HG03095 (cell line): ENCODE results near the gene KAT8.

ENCODE experiments used
- ATAC-seq: cut with Tn5 transposase; IDR thresholded peaks from one replicate; pipeline ENCODE4 v1.9.1; 2021; ENCODE audit warnings: moderate library complexity; ENCODE audit not compliant: unreplicated experiment

KAT8 gene

GRCh38 chr16:31106509-31107464 lies 10.7 kb upstream of the KAT8 start:
- ATAC-seq, result no peak

DNA sequence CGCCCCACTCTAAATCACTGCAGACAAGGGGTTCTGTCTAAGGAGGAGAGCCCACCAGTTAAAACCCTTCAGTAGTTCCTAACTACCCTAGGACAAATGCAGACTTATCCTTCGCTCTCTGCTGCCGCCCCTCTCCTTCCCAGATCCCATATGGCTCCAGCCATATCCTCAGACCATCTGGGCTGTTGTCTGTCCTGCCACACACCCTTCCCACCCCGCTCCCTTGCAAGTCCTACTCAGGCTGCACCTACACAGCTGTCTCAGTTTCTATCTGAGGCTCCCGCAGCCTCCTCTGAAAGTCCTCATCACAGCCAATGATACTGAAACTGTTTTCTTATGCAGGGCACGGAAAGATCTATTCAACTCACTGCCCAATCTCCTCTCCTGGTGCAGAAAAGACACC lies 10.0 kb upstream of the KAT8 start:
- ATAC-seq, result peak; percentile 43

DNA sequence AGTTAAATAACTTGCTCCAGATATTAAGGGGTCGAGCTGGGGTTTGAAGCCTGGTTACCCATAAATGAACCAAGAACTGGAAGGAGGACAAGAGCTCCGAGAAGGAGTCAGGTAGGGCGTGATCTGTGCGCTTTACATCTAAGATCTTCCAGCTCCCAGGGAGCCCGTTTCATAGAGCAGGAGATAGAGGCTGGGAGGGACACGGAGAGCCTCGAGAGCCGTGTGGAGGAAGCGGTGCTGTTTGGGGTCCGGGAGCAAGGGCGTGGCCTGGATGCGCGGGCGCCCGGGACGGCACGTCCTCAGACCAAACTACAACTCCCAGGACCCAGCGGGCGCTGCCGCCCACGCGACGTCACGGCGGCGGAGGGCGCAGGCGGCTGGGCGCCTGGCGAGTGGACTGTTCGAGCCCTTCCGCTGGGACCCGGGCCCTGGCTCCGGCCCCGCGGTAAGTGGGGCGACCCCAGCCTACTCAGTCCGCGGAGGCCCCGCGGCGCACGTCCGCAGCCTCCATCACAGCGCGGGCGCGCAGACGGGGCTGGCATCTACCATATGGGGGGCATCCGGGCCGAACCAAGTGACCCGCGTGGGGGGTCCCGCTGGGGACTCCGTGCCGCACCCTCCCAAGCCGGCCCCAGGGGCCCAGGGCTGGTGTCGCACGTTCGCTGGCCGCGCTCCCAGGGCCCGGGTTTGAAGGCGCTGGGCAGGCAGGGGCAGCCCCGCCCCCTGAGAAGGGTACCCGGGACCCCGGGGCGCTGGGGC lies 9.2 kb upstream of the KAT8 start, which contains the start of gene BCKDK:
TSS of gene BCKDK (plus strand) at position 352 of the 759 bp plus-strand sequence. CDS start 838 bp downstream, outside the sequence.
- peak; percentile 83 for ATAC-seq

DNA sequence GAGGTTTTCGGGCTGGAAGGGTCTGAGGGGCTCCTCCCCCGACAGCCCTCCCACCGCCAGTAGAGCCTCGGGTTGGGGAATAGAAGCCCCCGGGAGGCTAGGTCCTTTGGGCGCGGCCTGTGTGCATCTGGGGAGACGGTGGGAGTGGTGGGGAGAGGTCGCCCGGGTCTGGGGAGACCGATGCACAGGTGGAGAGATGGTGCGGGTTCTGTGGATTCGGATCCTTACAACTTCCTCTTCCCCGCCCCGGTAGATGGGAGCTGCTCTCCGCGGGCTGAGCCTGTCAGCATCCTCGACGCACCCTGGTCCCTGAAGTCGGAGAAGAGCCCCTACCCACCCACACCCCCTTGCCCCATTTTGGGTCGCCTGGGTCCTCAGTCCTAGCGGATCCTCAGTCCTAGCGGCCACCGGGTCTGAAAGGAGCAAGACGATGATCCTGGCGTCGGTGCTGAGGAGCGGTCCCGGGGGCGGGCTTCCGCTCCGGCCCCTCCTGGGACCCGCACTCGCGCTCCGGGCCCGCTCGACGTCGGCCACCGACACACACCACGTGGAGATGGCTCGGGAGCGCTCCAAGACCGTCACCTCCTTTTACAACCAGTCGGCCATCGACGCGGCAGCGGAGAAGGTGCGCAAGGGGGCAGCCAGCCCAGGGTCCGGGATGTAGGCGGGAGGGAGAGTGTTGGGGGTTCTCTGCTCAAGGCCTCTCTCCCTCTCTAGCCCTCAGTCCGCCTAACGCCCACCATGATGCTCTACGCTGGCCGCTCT lies 8.5 kb upstream of the KAT8 start:
- ATAC-seq, result no peak

DNA sequence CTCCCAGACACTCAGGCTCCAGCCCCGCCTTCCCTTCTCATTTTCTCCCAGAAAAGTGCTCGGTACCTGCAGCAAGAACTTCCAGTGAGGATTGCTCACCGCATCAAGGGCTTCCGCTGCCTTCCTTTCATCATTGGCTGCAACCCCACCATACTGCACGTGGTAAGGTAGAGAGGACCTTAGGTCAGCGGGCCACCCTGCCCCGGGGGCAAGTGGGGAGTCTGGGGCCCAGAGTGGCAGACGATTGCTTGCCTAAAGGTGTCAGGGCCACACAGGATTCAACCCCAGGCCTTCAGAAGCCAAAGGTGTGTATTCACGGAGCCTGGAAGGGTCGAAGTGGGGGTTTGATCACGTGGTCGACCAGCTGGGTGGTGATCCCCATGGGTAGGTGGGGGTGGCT lies 7.8 kb upstream of the KAT8 start:
- ATAC-seq, result no peak

DNA sequence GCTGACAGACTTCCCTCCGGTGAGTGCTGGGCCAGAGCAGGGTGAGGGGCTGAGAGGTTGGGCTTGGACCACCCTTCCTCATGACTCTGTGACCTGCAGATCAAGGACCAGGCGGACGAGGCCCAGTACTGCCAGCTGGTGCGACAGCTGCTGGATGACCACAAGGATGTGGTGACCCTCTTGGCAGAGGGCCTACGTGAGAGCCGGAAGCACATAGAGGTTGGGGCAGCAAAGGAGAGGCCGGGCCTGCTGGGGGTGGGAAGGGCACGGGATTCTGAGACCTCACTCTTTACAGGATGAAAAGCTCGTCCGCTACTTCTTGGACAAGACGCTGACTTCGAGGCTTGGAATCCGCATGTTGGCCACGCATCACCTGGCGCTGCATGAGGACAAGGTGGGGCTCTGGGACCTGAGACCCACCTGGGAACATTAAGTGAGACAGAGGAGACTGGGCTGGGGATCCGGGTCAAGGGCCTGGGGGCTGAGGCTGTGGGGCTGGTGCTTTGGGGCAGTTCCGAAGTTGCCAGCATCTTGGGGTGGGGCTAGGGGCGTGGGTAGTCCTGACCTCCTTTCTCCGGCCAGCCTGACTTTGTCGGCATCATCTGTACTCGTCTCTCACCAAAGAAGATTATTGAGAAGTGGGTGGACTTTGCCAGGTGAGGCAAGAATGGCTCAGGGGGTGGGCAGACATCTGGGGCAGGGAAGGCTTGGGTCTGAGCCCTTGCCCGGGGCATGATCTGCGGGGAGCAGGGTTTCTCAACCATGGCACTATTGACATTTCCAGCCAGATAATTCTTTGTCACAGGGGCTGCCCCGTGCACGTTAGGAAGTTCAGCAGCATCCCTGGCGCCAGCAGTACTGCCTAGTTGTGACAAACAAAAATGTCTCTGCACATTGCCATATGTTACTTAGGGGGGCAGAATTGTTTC lies 7.1 kb upstream of the KAT8 start:
- ATAC-seq, result no peak

GRCh38 chr16:31111881-31112466 lies 5.5 kb upstream of the KAT8 start:
- ATAC-seq, result no peak

GRCh38 chr16:31112711-31113110 lies 4.8 kb upstream of the KAT8 start:
- no peak for ATAC-seq

- no peak for ATAC-seq
Measured at GRCh38 chr16:31113121-31114120, 4.0 kb upstream of the KAT8 start.

DNA sequence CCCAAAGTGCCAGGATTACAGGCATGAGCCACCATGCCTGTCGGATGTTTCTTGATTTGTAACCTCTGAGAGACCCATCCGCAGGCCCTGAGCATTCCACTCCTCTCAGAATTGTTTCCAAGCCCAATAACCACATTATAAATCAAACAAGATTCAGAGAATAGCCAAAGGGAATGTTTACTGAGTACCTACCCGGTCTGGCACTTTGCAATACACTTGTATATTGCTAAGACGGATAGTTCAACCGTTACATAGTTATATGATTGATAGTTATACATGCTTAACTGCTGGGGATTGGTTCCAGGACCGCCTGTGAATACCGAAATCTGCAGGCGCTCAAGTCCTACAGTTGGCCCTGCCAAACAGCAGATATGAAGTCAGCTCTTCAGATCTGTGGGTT lies 3.0 kb upstream of the KAT8 start:
- ATAC-seq, result no peak

- no peak for ATAC-seq
Measured at GRCh38 chr16:31118223-31119155, 1.0 kb downstream of the KAT8 start.

GRCh38 chr16:31120129-31120528 lies 2.7 kb downstream of the KAT8 start:
- no peak for ATAC-seq

DNA sequence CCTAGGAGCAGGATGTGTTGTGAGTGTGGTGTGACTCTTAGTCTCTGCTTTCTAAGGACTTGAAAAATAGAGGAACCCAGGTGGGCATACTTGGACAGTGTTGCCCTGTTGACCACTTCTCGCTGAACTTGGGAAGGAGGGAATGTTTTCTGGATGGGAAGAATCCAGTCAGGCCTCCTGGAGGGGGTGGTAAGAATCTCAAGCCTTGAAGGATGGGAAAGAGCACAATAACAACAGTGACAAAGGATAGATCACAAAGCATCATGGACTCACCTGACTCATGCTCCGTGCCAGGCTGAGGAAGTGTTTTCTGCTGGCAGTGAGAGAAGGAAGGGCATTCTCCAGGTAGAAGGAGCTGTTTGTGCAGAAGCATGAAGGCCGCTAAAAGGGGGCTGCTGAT lies 8.4 kb downstream of the KAT8 start:
- no peak for ATAC-seq

GRCh38 chr16:31127182-31127581 lies 9.7 kb downstream of the KAT8 start:
- ATAC-seq, result no peak

DNA sequence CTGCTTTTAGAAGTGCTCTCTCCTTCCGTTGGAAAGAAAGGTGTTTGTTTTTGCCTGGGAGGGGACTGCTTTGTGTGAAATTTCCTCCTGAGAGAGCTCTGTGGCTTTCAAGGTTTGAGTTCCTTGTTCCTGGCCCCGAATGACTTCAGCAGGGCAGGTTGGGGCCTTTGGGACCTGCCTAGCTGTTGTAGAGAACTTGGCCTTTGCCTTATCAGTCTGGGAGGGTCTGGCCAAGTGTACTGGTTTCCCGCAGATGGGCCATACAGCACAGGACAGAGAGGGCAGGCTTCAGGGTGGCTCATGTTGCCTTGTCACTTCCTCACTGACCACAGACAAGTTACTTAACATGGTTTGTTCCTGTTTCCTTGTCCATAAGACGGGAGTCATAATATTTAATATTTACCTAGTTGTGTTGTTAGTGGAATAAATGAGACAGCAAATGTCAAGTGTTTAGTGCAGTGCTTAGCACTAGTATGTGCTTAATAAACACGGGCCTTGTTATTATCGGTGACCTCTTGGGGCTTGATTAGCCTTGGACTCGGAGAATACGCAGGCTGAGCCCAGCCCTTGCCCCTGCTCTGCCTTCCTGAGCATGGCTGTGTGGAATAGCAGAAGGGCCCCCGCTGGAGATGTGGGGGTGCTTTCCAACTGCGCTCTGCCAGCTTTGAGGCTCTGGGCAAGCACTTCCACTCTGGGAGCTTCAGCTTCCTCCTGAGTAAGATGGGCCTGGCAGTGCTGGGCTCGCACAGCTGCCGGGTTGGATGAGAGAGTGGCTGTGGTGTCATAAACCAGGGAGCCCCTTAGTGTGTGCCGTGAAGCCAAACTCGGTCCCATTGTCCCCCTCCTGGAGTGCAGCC lies 11.5 kb downstream of the KAT8 start:
- ATAC-seq, result no peak

DNA sequence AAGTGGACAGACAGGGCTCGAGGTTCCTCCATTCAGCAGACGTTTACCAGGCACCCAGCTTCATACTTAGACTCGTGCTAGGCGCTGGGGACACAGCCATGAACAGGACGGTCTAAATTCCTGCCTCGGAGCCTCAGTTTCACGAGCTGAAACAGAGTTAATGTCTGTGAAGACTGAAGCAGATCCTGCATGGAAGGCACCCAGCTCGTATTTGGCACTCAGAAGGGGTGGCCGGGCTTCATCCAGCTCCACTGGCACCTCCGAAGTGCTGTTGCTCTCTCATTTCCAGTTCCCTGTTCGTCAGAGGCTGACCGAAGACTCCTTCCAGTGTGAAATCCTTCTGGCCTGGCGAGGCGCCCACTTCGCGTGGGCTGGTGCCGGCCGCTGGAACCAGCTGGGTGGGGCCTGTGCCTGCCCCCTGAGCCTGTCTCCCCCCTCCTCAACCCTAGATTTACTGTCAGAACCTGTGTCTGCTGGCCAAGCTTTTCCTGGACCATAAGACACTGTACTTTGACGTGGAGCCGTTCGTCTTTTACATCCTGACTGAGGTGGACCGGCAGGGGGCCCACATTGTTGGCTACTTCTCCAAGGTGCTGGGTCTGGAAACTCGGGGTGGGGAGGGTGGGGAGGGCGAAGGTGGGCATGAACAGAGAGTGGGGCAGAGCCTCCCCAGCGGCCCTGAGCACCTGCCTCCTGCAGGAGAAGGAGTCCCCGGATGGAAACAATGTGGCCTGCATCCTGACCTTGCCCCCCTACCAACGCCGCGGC lies 12.3 kb downstream of the KAT8 start:
- ATAC-seq, result no peak
